ENCODE measurements around the gene DACT3.

GRCh38 chr19:46604781-46605355 lies 56.1 kb downstream of the DACT3 start:
- TF ChIP-seq CTCF (IDR thresholded peaks at IDR 0.05) (no peak), POLR2A (IDR thresholded peaks at IDR 0.05) (no peak), POLR2AphosphoS5 (IDR thresholded peaks at IDR 0.05) (no peak)

Data from stomach (tissue), 4 donors.